CD4-positive, alpha-beta T cell treated with Interleukin-2 at 100 ng/mL for 4 hours (primary cell): Measurements from ENCODE around the gene RACK1.

Experiments
- DNase-seq: peaks from one replicate; pipeline ENCODE4 v3.0.0-alpha.2; 2020; ENCODE audit warnings: low spot score

Gene RACK1

DNA sequence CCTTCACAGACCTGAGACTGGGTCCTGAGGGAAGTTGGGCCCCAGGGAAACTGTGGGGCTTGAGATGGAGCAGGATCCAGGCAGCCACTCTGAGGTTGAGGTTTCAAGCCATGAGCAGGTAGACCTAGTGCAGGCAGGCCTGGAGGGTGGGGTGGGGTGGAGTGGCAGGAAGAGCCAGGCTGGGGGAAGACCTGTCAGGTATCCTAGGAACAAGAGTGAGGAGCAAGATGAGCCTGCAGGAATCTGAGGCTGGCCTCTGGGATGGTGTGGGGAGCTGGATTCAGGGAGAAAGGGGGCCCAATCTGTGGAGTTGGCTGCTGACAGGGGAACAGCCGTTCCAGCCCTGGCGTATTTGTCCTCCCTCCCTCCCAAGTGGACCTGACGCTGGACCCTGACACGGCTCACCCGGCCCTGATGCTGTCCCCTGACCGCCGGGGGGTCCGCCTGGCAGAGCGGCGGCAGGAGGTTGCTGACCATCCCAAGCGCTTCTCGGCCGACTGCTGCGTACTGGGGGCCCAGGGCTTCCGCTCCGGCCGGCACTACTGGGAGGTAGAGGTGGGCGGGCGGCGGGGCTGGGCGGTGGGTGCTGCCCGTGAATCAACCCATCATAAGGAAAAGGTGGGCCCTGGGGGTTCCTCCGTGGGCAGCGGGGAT, 9.8 kb downstream of the RACK1 start:
- no peak for DNase-seq

DNA sequence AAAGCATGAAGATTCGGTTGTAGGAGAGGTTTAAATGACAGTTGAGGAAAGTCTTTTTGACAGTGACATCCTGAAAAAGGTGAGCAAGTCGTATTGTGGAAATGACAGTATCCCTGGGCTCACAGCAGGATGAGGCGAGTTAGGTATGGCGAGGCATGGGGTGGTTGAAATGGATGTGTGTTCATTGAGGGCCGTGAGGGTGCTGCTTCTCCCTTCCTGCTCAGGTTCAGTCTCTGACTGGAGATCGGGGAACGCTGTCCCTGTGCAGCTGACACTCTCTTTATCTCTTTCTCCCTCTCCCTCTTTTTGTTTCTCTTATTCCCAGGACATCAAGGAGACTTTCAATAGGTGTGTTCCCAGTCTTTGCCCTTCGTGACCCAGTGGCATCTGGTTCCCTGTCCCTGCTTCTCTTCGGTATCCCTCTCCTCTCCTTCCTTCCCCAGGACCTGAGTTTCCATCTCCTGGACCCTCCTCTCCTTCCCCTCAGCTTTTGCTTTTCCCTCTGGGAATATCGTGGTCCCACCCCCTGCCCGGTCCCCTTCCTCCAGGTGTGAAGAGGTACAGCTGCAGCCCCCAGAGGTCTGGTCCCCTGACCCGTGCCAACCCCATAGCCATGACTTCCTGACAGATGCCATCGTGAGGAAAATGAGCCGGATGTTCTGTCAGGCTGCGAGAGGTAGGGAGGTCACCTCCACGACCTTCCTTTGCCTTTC, 10.5 kb downstream of the RACK1 start:
- no peak for DNase-seq

DNA sequence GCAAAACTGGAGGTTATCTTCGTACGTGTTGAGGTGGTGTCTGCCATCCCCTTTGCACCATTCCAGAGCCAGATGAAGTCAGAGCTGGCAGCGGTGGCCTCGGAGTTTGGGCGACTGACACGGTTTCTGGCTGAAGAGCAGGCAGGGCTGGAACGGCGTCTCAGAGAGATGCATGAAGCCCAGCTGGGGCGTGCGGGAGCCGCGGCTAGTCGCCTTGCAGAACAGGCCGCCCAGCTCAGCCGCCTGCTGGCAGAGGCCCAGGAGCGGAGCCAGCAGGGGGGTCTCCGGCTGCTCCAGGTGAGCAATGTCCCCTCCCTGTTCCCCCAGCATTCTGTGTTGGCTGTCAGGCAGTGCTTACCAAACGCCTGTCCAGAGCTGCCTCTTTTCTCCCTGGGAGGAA, 11.1 kb downstream of the RACK1 start:
- DNase-seq, result no peak

DNA sequence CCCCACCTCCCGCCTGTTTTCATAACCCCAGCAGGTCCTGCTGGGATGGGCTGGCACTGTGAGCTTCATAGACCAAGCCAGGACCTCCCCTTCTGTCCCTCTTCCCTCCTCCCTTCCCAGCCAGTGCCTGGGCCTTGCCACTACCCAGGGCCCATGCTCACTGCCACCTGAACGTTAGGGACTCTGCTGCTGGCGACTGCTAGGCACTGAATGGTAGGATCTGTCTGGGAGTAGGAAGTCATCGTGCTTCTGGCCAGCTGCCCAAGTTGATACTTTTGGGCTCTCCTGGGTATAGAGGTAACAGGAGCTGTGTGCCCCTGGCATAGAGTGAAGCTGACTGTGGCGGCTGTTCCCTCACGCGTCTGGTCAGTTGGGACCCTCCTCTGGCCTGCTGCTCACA, 12.3 kb downstream of the RACK1 start:
- no peak for DNase-seq

DNA sequence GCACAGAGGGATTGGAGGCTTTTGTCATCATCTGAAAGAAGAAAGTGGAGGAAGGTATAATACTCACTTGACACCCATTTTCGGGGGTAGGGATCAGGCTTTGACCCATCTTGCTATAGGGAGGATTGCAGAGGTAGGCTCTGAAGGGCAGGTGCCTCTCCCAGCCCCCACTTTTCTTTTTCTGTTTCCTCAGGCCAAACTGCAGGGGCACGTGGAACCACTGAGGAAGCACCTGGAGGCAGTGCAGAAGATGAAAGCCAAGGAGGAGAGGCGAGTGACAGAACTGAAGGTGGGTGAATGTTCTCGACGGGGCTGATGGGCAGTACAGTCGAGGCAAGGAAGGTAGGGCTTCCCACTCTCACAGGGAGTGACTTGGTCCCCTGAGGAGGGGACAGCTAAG, 13.2 kb downstream of the RACK1 start:
- no peak for DNase-seq

DNA sequence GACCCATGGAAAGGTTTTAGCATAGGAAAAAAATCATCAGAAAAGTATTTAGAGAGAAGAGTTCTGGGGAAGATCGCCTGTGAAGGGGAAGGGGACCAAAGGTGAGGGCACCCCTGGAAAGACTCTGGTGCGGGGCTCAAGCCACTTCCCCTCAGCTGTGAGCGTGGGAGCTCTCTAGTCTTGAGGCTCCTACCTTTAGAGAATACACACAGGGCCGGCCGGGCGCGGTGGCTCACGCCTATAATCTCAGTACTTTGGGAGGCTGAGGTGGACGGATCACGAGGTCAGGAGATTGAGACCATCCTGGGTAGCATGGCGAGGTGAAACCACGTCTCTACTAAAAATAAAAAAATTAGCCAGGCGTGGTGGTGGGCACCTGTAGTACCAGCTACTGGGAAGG, 13.7 kb downstream of the RACK1 start:
- DNase-seq, result no peak

DNA sequence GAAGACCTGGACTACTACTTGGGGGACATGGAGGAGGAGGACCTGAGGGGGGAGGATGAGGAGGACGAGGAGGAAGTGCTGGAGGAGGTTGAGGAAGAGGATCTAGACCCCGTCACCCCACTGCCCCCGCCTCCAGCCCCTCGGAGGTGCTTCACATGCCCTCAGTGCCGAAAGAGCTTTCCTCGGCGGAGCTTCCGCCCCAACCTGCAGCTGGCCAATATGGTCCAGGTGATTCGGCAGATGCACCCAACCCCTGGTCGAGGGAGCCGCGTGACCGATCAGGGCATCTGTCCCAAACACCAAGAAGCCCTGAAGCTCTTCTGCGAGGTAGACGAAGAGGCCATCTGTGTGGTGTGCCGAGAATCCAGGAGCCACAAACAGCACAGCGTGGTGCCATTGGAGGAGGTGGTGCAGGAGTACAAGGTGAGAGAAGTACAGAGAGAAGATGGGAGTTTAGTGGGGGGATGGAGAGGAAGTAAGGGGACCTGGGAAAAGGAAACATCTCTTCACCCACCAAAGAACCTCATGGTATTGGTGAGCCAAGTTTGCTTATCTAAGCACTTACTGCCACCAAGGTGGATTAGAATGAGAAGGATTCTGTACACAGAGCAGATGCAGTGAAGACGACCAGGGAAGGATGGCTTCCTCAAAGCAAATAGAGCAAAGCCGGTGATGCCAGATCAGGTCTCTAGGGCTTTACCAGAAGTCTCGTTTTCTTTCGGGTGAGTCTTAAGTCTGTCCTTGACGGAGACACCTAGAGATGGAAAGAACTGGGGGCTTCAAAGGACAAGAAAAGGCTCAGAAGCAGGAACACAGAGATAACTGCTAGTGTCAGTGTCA, 19.1 kb downstream of the RACK1 start:
- DNase-seq, result peak; percentile 27

DNA sequence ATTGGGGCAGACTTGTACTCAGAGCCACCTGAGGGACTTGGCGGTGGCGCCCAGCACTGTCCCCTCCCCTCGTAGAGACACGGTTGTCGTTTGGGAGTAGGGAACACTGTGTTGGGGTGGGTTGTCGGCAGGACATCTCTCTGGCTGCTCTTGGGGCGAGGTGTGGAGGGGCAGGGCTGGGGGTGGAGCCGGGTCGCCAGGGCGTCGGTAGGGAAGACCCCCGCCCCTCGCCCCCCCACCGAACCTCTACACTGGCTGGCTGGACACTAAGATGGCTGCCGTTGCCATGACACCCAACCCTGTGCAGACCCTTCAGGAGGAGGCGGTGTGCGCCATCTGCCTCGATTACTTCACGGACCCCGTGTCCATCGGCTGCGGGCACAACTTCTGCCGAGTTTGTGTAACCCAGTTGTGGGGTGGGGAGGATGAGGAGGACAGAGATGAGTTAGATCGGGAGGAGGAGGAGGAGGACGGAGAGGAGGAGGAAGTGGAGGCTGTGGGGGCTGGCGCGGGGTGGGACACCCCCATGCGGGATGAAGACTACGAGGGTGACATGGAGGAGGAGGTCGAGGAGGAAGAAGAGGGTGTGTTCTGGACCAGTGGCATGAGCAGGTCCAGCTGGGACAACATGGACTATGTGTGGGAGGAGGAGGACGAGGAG, 19.8 kb downstream of the RACK1 start:
- no peak for DNase-seq

DNA sequence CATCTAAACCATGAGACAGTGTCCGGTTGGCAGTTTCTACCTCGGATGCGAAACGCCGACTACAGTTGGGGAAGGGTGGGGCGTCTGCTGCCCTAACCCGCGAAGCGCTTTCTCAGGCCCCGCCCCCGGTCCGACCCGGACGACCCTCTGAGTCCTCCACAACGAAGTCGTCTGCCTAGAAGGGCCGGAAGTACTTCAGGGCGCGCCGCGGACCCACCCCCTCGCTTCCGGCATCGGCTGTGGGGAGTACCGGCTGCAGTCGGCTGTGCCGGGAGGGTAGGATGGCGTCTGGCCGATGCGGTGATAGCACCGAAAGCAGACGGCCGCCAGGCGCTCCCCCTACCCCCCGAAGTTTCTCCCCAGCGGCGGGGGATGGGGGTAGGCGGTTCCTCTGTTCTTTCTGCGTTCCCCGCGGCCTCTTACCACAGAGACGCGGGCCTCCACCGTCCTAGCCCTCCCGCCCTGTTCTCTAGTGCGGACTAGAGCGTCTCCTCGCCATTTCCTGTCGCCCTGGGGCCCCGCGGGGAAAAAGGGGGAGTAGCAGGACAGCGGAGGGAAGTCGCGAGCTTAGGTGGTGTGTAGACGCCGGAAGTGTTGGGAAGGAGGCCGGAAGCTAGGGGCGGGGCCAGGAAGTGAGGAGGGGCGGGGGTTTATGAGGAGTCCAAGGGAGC, 20.5 kb downstream of the RACK1 start, which contains the start of gene TRIM41:
Gene TRIM41, plus strand, starts transcription at position 224 of the 671 bp plus-strand sequence. CDS start 719 bp downstream, outside the sequence.
- peak; percentile 98 for DNase-seq

DNA sequence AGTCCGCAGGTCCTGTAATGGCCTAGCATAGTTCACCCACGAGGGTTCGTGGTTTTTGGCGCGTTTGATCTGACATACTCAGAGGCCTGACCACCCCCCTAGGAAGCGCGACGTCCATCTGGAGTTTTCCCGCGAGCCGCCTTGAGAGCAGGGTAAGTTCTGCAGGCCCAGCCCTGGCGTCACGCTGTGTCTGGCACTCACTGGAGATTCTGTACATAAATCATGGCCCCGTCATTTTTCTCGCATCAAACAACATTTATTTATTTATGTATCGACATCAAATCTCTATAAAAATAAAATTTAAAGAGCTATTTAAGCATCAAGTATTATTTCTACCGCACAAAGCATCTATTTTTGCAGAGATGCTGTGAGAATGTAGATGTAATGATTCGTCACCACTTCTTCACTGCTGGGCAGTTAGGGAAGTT, 21.1 kb downstream of the RACK1 start:
- no peak for DNase-seq

DNA sequence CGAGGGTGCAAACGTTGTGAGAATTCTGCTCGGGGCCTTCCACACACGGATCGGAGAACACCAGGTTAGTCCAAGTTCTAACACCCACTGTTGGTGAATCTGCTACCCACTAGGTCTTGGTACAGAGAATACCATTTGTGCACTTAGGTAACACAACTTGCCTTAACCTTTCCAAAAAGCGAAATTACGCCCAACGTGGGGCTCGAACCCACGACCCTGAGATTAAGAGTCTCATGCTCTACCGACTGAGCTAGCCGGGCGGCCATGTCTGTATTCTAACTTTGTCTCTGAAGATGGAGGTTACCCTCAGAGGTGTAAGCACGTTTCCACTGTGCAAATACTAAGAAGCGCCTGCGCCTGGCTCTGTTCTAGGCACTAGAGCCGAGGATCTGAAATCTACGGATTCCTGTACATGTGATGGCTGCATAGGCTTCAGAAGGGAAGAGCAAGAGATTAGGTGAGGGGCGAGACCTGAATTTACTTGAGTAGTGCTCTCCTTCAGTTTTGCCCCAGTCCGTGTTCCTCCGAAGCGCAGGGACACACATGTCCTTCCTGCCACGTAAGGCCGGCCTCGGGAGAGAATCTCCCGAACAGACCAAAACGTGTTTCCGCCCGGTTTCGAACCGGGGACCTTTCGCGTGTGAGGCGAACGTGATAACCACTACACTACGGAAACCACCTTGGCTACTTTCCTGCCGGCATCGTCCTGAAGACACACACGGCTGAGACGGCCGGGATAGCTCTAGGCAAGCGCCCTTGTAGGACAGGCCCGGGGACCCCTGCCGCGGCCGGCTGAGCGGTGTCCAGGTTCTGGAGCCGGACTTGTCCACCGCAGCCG, 21.7 kb downstream of the RACK1 start:
- DNase-seq, result peak; percentile 94

DNA sequence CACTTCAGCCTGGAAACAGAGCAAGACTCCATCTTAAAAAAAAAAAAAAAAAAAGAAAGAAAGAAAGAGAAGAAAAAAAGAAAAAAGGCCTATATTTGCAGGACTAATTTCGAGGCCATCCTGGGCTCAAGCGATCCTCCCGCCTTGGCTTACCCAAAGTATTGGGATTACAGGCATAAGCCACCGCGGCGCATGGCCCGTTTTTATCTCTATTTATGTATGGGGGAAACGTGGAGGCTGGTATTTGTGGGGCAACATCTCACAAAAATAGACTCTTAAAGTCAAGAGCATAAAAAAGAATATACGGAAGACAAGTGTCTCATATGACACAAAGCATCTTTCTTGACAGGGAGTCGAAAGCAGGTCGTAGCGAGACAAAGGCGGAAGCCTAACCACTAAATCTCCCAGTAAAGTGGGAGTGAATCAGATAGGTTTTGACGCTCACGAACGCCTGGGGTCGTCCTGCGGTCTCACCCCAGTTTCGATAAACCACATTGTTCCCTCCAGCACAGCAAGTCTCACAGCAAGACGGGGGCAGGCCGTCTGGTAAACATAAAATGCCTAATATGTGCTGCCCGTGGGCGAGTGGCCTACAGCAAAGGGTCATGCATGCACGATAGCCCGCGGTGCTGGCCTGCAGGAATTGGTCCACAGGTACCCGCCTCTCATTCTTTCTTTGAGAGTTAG, 22.5 kb downstream of the RACK1 start:
- peak; percentile 65 for DNase-seq

DNA sequence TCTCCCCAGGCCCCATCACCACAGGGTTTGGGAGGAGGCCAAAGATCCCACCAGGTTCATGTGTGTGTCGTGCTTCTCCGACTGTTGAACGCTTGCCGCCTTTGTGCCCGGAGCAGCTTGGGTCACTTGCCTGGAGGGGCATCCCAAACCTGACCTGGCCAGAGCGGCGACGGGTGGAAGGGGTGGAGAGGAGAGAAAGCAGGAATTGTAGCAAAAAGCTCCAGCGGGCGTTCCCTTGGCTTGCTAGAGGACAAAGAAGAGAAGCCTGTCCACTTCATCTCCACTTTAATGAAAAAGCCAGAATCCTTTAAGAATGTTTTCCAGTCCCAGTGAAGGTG, 23.6 kb downstream of the RACK1 start:
- no peak for DNase-seq

DNA sequence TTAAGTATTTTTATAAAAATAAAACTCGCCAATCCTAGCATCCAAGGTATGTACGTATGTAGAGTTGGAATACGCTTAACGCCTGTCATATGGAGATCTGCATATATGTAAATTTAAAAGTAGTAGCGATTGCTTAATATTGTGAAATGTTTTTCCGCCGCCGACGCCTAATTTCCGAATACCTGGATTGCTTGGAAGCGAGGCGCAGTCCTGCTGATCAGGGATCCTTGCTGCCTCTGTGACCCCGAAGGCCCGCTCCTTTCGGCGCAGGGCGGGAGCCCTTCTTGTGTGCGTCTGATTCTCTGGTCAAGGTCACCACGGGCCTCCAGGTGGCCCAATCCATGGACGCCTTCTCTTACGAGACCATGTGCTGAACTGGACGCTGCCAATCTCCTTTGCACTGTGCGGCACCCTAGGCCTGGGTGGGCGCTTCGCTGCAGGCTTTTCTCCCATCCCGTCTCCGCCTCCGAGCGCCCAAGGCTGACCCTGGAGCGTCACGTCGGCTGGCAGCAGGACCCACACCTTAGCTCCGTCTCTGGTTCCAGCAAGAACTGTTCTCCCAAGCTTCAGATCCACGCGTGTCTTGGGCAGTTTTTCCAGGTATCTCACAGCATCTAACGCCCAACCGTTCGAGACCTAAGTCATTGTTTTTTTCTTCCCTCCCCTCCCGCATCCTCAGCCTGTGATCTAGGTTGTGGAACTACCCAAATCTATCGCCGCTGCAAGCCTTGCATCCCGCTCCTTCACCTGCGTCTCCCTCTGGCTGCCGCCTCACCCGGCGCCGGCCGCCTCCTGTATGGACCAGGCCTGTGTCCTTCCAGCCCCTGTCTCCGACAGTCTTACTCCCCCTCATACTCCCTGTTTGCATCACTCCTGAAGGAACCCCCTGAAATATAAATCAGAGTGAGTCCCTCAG, 24.2 kb downstream of the RACK1 start:
- DNase-seq, result no peak

DNA sequence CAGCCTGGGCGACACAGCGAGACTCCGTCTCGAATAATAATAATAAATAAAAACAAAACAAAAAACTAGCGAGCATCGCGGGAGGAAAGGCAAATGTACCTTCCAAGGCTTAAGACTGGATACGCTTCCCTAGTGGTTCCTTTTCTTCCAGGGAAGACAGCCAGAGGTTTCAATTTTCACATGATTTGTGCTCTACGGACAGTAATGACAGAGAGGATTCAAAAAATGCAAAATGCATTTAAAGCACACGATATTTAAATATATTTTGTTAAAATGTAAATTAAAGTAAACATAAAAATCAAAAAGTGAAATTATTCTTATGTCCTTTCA, 24.9 kb downstream of the RACK1 start:
- DNase-seq, result no peak

DNA sequence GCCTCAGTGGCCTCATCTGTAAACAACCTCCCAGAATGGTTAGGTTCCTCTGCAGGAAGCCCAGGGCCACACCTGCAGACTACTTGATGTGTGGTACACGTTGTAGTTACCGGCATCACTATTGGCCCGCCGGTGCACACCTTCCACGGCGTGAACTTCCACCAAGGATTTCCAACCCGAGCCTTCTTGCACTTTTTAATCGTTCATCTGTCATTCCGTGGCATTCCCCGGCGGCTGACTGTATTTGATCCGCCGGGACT, 26.0 kb downstream of the RACK1 start:
- no peak for DNase-seq

DNA sequence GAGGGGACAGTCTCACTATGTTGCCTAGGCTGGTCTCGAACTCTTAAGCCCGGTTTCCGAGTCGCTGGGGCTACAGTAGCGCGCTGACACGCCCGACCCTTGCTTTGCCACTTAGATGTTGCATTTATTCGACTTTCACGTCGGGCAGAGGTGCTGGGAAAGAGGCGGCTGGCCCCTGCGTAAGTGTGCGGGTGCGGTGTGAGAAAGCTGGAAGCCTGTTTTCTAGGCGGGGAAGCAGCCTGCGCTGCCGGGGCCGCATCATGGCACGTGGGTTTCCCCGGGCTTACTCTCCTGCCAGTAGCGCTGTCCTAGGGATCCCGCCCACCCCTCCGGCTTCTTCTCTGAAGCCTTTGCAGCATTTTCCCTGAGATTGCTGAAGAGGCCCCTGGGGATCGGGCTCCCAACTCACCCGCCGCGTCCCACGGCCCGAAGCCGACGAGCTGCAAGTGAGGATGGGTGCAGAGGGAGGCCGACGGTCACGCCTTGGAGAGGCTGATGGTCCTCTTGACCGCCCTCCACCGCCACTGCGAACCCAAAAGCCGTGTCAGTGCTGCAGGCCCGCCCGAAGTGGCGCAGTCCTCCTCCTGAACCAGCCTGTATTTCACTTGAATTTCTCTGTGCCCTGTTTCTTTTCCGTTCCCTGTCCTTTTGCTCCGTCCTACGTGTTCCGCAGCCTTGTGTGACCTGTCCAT, 26.4 kb downstream of the RACK1 start:
- DNase-seq, result peak; percentile 66

DNA sequence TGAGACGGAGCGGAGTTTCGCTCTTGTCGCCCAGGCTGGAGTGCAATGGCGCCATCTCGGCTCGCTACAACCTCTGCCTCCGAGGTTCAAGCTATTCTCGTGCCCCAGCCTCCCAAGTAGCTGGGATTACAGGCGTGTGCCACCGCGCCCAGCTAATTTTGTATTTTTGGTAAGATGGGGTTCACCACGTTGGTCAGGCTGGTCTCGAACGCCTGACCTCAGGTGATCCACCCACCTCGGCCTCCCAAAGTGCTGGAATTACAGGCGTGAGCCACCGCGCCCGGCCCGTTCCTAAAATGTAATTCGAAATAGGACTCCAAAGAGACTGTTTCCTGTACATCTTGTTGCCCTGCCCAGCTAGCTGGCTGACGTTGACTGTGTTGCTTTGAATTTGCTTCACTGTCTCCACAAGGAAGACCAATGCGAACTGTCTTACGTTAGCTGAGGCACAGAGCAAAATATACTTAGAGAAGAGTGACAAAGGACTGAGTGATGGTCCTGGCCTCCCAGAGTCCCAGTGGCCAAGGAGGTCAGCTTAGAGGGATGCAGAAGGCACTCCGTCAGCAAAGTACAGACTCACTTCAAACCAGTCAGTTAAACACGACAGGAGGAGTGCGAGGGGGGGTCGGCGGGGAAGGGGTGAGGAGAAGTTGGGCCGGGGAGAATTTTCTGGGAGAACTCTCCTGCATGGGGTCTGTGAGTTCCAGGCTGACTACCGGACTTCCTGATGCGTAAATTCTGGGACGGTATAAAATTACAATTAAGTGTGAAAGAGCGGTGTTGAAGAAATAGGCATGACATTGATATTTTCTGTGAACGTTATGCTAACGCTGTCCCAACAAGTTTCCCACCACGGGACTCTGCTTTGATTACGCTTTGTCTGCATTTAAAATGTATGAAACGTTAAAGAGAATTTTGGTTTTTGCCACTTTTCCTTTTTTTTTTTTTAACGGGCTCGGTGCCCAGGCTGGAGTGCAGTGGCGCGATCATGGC, 27.4 kb downstream of the RACK1 start:
- peak; percentile 40 for DNase-seq
